ENCODE measurements around the gene DBX1.
"Not testable (repeated sequence)": the region's sequence is repeated elsewhere in the genome, so short reads cannot be mapped to it uniquely, and the experiment has no call there.

Gene DBX1

GRCh38 chr11:20161230-20161918 is 1.1 kb upstream of the DBX1 start:
- DNase-seq (ENCODE audit: low read depth) = no peak

DNA sequence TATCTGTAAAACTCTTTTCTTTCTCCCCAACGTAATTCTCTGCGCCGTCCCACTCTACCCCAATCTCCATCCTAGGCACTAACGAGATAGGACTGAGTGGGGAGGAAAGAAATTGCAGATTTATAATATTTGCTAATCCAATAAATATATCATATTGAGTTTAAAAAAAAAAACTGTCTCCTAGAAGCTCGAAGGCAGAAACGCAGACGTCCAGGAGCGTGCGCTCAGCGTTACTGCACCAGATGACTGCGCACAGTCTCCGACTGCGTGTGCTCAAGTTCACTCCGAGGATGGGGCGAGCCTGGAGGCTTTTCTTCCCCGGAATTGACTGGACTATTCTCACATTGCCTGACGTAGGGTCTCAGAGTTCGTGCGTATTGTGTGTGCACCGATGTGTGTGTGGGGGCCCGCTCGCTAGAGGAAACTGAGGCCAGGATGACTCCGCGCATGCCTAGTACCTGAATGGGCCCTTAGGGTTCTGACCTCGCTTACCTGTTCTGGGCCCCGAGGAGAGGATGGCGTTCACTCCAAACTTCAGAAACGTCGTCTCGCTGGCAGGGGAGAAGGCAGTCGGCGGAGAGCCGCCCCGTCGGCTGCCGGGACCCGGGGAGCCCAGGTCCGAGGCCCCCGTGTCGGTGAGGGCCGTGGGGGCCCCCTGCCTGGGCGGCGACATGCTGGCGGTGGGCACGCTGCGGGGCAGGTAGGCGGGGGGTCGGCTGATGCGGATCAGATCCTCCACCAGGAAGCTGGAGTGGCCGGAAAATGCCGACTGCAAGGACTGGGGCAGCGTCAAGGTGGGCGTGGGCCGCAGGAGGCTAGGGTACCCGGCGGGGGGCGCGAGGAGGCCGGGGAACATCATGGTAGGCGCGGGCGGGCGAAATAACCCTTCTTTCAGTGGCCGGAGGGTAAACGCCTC is 551 bp downstream of the DBX1 start:
- DNase-seq (ENCODE audit: low read depth) = no peak

GRCh38 chr11:20158597-20159257 is 1.5 kb downstream of the DBX1 start:
- peak; percentile 32 for DNase-seq (ENCODE audit: low read depth)

- no peak for DNase-seq (ENCODE audit: low read depth)
Measured at GRCh38 chr11:20157728-20158127, 2.5 kb downstream of the DBX1 start.

DNA sequence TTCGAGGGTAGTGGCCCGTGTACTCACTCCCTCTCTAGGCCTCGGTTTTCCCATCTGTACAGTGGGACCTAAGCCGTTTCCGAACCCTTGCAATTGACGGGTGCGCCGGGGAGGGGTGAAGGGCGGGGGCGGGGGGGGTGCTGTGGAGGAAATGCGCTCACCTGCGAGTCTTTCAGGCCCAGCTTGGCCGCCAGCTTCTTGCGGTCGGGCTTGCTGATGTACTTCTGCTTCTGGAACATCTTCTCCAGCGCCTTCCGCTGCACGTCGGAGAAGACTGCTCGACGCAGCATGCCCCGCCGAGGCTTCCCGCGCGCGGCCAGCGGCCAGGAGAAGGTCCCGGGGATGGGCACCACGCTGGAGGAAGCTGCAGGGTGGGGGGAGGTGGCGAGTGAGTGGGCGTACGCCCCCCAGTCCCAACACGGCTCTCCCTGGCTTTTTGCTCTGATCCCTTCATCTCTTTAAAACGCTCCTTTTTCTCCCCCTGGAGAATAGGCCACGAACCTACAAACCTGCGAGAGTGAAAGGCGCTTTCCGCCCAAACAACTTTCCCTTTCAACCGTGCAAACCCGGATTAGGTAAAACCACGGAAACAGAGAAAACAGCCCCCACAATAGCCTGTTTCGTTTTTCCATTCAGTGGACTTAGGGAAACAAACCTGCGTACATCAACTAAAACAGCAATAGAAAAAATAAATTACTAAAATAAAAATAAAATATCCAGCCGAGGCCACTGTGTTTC is 3.2 kb downstream of the DBX1 start:
- DNase-seq (ENCODE audit: low read depth) = no peak

GRCh38 chr11:20156280-20156875 is 3.9 kb downstream of the DBX1 start:
- no peak for DNase-seq (ENCODE audit: low read depth)

GRCh38 chr11:20155683-20156279 is 4.5 kb downstream of the DBX1 start:
- no peak for DNase-seq (ENCODE audit: low read depth)

- DNase-seq (ENCODE audit: low read depth) = peak; percentile 28
Measured at GRCh38 chr11:20154381-20154780, 5.9 kb downstream of the DBX1 start.

GRCh38 chr11:20138707-20139106 is 21.6 kb downstream of the DBX1 start:
- DNase-seq (ENCODE audit: low read depth) = no peak

GRCh38 chr11:20137637-20138036 is 22.6 kb downstream of the DBX1 start:
- DNase-seq (ENCODE audit: low read depth) = no peak

DNA sequence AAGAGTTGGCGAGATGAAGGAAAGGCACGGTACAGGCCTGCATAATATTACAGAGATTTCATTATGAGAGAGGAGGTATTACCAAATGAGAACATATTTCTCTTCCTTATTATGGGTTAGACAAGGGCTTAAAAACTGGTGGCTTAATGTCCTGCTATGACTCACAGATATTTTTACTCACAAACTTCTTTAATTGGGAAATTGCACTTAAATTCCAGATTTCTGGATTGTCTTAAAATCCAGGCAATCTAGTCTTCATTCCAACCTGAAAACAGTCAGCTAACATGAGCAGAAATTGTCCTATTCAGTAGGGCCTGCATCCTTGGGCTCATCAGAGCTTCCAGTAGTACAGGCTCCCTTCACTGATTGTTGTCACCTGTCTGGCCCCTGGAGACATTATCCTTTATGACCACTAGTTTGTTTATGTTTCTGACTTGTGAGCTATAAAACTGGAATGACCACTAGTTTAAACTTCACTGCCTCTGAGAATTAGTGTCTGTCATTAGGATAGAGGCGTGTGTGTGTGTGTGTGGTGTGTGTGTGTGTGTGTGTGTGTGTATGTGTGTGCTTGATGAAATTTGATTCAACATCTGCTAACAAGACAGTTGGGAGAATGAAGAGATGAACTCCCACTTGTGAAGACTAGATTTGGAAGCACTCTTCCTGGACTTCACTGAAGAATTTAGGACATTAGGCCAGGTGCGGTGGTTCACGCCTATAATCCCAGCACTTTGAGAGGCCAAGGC is 25.1 kb downstream of the DBX1 start:
- DNase-seq (ENCODE audit: low read depth) = peak; percentile 7

- DNase-seq (ENCODE audit: low read depth) = no peak
Measured at GRCh38 chr11:20132667-20133039, 27.6 kb downstream of the DBX1 start.

GRCh38 chr11:20131788-20132666 is 28.2 kb downstream of the DBX1 start:
- DNase-seq (ENCODE audit: low read depth) = peak; percentile 44

GRCh38 chr11:20129665-20130064 is 30.6 kb downstream of the DBX1 start:
- no peak for DNase-seq (ENCODE audit: low read depth)

GRCh38 chr11:20128528-20128825 is 31.8 kb downstream of the DBX1 start:
- not testable (repeated sequence) for DNase-seq (ENCODE audit: low read depth)

DNA sequence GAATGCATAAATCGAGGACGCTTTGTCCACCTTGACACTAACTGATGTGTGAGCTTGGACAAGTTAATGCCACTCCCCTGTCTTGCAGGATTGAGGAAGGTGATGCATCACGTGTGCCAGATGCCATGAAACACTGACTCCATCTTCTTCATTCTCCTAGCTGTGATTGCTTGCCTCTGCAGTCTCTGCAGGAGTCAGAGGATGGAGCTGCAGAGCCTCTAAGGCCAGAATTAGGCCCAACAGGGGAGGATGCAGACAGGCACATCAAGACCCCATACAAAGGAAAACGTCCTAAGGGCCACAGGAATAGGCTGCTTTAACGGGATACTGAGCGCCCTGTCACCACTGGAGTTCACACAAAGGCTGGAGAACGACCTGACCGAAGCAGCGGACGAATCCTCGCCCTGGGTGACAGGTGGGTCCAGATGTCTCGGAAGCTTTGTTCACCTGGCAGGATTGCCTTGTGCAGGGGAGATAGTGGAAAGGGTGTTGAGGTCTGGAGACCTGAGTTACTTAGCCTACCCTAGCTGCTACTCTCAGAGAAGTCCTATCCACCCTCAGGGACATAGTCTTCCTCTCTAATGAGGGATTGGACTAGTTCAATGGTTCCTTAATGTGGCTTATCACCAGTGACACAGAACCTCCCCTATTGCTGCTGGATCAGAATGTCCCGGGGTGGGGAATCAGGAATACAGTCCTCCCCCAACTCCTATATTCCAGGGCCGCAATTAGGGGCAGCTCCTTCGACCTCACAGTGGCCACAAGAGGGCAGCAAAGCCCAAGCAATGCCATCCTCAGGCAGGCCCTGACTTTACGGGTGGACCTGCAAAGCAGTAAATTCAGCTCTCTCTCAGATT is 32.4 kb downstream of the DBX1 start:
- peak; percentile 53 for DNase-seq (ENCODE audit: low read depth)

DNA sequence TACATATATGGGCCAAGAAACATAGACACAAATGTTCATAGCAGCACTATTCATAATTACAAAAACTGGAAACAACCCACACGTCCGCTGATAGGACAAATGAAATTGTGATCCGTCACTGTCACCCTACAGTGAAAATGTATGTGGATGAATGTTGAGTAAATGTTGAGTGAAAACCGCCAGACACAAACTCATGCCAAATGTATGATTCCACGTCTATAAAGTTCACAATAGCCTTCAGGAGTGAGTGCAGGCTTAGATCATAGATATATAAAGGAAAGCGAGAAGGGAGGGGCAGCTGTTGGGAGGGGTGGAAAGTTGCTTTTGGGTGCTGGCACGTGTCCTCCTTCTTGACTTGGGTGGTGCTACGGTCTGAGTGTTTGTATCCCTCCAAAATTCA is 33.6 kb downstream of the DBX1 start:
- no peak for DNase-seq (ENCODE audit: low read depth)

DNA sequence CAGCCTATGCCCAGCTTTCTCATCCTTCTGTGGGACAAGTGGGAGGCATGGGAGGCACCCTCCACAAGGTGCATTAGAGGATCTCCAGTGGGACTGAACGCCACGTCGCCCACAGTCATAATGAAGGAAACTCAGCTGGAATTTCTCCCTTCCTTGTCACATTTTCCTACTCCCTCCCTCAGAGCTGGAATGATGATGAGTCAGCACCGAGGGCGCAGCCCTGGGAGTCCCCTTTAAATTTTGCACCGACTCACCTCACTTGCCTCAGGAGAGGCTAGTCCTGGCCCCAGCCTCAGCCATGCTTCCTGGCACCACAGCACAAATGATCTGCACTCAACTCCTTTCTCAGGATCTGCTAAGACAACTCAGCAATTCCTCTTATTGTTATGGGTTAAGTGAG is 34.3 kb downstream of the DBX1 start:
- DNase-seq (ENCODE audit: low read depth) = peak; percentile 16

- no peak for DNase-seq (ENCODE audit: low read depth)
Measured at GRCh38 chr11:20122131-20122530, 38.1 kb downstream of the DBX1 start.

All from fibroblast of gingiva (primary cell).